SKM-1 (cell line): ENCODE data around the gene APOBEC3G.

ENCODE experiments used
- DNase-seq: peaks from one replicate; lab custom pipeline; 2025; ENCODE audit not compliant: unreplicated experiment; lab: John Stamatoyannopoulos, UW

The APOBEC3G gene

GRCh38 chr22:39090426-39091064 lies 13.5 kb downstream of the APOBEC3G start:
- DNase-seq = no peak

DNA sequence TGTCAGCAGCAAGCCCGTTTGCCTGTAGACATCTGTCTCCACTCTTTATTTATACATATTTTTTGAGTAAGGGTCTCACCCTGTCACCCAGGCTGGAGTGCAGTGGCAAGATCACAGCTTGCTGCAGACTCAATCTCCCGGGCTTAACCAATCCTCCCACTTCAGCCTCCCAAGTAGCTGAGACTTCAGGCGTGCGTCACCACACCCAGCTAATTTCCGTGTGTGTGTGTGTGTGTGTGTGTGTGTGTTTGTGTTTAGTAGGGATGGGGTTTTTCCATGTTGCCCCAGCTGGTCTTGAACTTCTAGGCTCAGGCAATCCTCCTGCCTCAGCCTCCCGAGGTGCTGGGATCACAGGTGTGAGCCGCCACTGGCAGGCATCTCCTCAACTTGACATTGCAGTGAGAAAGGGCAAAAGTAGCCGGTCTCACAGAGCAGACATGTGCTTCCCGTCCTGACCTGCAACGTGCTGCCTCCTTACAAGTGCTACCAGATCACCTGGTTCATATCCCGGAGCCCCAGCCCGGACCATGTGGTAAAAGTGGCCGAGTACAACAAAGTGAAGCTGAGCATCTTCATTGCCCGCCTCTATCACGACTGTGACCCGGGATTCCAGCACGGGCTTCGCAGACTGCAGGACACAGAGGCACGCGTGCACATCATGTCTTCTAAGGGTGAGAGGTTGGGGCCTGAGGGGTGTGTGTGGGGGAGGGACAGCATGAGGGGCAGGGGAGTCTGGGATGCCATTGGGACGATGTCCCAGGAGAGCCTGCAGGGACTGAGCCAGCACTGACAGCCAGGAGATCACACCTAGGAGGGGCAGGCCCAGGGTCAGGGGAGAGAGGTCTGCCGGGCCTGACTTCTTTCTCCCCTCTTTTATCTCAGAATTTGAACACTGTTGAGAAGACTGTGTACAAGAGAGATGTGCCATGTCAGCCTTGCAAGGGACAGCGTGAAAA lies 14.3 kb downstream of the APOBEC3G start:
- DNase-seq = no peak

- no peak for DNase-seq
Measured at GRCh38 chr22:39092111-39092862, 15.2 kb downstream of the APOBEC3G start.

DNA sequence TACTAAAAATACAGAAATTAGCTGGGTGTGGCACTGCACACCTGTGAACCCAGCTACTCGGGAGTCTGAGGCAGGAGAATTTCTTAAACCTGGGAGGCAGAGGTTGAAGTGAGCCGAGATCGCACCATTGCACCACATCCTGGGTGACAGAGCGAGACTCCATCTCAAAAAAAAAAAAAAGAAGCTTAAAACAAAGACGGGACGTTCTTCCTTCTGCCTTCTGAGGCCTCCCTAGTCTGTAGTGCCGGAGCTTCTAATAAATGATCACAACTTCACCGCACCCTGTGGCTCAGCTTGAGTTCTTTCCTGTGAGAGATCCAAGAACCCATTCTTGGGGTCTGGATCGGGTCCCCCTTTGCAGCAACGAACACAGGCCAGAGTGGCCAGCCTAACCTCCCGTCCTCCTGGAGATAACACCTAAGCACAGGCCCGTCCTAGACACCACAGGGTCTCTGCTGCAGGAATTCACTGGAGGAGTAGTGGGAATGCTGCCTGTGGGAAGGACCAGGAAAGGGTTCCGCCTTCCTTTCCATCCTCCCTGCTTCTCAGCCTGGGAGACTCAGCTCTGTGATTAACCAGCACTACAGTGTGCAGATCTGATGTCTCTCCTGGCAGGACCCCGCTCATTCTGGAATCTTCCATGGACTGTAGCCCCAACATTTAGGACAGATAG lies 17.8 kb downstream of the APOBEC3G start:
- DNase-seq = no peak

DNA sequence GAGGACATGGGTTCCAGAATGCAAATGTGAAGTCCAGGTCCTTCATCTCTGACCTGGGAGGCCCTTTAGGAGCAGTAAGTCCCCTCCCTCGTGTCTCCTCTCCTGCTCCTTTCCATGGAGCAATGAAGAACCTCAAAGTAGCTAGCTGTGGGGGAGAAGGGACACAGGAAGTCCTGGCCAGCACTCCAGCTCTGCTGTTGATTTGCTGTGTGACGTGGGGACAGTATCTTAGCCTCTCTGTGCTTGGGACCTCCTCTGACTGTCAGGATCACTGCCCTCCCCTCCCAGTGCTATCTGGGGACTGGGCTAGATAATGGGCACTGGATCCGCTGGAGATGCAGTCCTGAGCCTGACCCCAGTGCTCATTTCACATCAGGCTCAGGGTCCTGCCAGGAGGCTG lies 18.9 kb downstream of the APOBEC3G start:
- DNase-seq = no peak

- DNase-seq = peak; percentile 83
Measured at GRCh38 chr22:39097098-39098020, 20.3 kb downstream of the APOBEC3G start, which contains the start of gene APOBEC3H. APOBEC3H (plus strand) TSS chr22:39097244; CDS start chr22:39100279, 3,035 bp downstream.

DNA sequence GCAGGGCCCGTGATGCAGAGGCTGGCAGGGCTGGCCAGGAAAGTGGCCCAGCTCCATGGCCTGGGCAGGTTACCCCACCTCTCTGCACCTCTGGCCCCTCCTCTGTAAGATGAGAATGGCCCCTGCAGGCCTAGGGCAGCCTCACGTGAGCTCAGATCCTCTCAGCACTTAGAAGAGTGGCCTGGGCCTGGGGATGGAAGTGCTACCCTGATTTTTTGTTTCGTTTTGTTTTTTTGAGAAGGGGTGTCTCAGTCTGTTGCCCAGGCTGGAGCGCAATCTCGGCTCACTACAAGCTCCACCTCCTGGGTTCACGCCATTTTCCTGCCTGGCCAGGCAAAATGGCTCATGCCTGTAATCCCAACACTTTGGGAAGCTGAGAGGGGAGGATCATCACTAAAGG lies 21.0 kb downstream of the APOBEC3G start:
- no peak for DNase-seq

DNA sequence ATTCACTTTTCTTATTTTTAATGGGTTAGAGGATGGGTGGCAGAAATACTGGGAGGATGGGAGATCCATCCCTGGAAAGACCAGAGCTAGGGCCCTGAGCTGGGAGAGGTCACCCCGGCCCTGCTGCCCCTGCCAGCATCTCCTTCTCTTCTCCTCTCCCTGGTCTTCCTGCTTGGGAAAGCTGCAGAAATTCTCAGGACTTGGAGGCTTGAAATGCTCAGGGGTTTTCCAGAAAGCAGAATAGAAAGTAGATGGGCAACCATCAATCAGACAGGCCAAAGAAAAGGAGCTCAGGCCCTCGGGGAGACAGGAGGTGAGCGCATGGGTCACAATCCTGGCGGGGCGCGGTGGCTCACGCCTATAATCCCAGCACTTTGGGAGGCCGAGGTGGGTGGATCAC lies 21.5 kb downstream of the APOBEC3G start:
- no peak for DNase-seq

GRCh38 chr22:39101226-39101625 lies 24.2 kb downstream of the APOBEC3G start:
- DNase-seq = no peak

DNA sequence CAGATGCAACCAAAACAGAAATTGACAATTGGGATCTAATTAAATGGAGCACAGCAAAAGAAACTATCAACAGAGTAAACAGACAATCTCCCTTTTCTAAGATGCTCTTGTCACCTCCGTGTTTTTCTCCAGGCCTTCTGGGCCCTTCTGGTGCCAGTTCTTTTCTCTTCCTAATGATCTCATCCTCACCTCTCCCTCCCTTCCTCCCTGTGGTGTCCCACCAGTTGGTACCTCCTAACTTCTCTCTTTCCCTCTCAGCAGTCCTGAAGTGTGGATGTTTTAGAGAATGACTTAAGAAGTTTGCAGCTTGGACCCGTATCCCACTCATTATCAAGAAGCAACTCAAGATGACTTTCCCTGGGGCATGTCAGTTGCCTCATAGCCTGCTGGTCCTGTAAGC lies 26.4 kb downstream of the APOBEC3G start:
- no peak for DNase-seq

GRCh38 chr22:39106326-39106725 lies 29.3 kb downstream of the APOBEC3G start:
- no peak for DNase-seq

- no peak for DNase-seq
Measured at GRCh38 chr22:39108487-39108886, 31.4 kb downstream of the APOBEC3G start.

DNA sequence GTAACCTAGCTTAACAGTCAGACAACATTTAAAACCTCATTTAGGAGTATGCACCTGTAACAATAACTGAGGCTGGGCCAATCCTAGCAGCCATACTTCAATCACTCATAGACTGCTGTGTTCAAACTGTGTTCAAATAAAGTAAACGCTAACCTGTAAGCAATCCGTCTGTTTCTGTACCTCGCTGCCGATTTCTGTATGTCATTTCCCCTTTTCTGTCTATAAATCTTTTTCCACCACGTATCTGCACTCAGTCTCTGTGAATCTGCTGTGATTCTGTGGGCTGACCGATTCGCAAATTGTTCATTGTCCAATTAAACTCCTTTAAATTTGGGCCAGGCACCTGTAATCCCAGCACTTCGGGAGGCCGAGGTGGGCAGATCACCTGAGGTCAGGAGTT lies 32.3 kb downstream of the APOBEC3G start:
- DNase-seq = no peak

- DNase-seq = peak; percentile 74
Measured at GRCh38 chr22:39110631-39111561, 33.8 kb downstream of the APOBEC3G start.

DNA sequence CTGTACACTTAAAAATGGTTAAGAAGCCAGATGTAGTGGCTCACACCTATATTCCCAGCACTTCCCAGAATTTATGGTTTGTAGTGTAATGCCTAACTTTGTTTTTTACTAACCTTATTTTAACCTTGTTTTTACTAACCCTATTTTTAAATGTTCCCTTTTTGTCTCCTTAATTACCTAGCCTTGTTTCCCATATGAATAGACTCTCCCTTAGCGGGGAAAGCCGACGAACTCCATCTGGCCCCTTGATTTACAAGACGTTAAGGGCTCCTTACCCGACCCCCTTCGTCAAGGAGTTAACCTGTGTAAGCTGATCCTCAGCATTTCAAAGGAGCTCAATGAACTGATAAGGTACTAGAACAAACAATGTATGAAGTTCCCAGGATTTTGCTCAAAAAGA lies 37.0 kb downstream of the APOBEC3G start:
- no peak for DNase-seq

DNA sequence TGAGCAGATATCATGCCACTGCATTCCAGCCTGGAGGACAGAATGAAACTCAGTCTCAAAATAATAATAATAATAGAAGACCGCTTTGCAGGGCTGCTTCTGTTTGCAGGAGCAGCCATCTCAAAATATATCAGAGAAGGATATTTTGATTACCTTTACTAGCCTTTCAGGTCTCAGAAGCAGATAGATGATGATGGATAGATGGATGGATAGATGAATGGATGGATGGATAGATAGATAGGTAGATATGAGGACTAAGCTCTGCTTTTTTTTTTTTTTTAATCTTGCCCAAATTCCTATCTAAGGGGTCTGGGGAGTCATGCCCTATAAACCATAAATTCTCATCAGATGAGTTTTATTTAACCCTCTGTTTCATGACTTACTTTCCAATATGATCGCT lies 38.5 kb downstream of the APOBEC3G start:
- no peak for DNase-seq

GRCh38 chr22:39115977-39116621 lies 39.0 kb downstream of the APOBEC3G start:
- no peak for DNase-seq

- DNase-seq = peak; percentile 28
Measured at GRCh38 chr22:39117585-39118191, 40.6 kb downstream of the APOBEC3G start.
